ENCODE data around the gene SLC37A1.

Gene SLC37A1

DNA sequence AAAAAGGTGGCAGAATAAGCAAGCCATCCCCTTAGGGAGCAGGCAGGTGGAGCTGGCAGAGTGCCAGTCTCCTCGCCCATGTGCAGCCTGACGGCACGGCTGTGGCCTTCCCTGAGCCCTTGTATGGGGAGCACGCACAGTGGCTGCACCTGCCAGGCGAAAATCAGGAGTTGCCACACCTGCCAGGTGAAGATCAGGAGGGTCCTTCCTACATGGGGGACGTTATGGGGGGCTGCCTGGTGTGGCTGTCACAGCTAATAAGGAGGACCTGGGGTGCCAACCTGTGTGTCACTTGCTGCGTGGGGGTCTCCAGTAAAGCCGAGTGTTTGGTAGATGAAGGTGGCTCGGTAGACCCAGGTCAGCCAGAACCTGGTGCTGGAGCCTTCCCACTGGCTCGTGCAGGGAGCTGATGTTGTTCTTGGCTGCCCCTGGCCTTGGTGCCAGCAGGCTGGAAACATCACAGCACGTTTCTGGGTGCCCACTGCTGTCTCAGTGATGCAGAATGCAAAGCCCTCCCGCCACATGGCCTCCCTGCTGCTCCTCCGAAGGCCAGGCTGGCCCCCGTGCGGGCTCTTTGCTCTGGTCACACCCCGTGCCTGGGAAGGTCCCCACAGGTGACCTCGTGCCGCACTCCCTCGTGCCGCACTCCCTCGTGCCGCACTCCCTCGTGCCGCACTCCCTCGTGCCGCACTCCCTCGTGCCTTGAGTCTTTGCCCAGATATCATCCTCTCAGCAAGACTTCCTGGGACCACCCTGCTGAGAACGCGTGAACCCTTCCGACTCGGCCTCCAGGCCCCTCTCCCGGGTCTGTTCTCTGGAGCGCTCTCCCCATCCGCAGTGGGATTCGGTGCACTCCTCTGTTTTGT, 55.4 kb downstream of the SLC37A1 start:
- DNase-seq: no peak
- no peak overlapping the region for H2BK5ac ChIP-seq (ENCODE audit: low read depth, low read length, poor library complexity, severe bottlenecking)
- H2AK5ac ChIP-seq (ENCODE audit: low read length, severe bottlenecking): no peak overlapping the region
- 90% methylated on average over 35 of the region's 35 CpGs for WGBS
- H4K8ac ChIP-seq (ENCODE audit: low read length): no peak overlapping the region
- no peaks in the 10 kb centered on the region for H3K27me3 ChIP-seq (ENCODE audit: control insufficient read depth in 1 of 2, insufficient read depth in 1 of 2, low read length in 2 of 2)
- H3K4ac ChIP-seq (ENCODE audit: low read depth in 1 of 2, low read length in 2 of 2): no peak overlapping the region
- no peak overlapping the region for H3K4me3 ChIP-seq (ENCODE audit: insufficient read depth in 1 of 2, low read depth in 1 of 2, low read length in 2 of 2)
- H4K91ac ChIP-seq (ENCODE audit: low read length): no peak overlapping the region
- H2BK15ac ChIP-seq (ENCODE audit: low read depth, poor library complexity, severe bottlenecking): no peak overlapping the region
- no peak overlapping the region for H2BK12ac ChIP-seq (ENCODE audit: low read length in 2 of 2)
- H3K23ac ChIP-seq (ENCODE audit: low read length in 2 of 2): no peak overlapping the region
- no peak overlapping the region for H2BK120ac ChIP-seq (ENCODE audit: low read depth, low read length)
- peaks cover 7% of the 10 kb centered on the region for H3K4me1 ChIP-seq (ENCODE audit: control insufficient read depth, insufficient read depth, low read depth, low read length)
- H3K27ac ChIP-seq (ENCODE audit: low read length, poor library complexity, severe bottlenecking): no peak overlapping the region
- no peak overlapping the region for H3K4me2 ChIP-seq (ENCODE audit: low read length, poor library complexity, severe bottlenecking)
- H3K14ac ChIP-seq (ENCODE audit: low read length in 2 of 2): no peak overlapping the region
- H3K9ac ChIP-seq (ENCODE audit: low read length): no peak overlapping the region
- H3K9me3 ChIP-seq (ENCODE audit: control insufficient read depth, low read length): no peaks in the 10 kb centered on the region
- H3K79me1 ChIP-seq (replicated peaks; ENCODE audit: low read length, poor library complexity, severe bottlenecking): peaks cover 9% of the 10 kb centered on the region
- no peak overlapping the region for H3K18ac ChIP-seq (ENCODE audit: low read depth in 1 of 2, low read length in 2 of 2)
- H2AFZ ChIP-seq (ENCODE audit: low read depth, low read length): no peak overlapping the region
- peaks cover 0 to 86% of the 10 kb centered on the region in 2 experiments for H3K36me3 ChIP-seq (ENCODE audit: control insufficient read depth in 1 of 2, insufficient read depth in 2 of 2, low read depth in 1 of 2, low read length in 2 of 2)

DNA sequence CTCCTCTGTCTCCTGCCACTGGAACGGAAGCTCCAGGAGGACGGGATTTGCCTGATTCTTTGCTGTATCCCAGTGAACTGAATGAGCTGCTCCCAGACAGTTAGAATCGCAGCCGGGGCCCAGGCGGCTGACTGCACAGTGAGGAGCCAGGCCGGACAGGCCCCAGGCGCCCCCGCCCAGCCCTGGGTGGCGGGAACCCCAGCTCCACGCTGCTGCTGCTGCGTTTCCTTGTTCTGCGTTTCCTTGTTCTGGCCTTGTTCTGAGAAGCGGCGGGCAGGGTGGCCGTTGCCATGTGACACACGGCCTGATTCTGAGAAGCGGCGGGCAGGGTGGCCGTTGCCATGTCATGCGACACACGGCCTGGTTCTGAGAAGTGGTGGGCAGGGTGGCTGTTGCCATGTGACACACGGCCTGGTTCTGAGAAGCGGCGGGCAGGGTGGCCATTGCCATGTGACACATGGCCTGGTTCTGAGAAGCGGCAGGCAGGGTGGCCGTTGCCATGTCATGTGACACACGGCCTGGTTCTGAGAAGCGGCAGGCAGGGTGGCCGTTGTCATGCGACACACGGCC, 56.2 kb downstream of the SLC37A1 start:
- Histone ChIP-seq H3K9ac (ENCODE audit: low read length) (no peak overlapping the region), H3K27ac (ENCODE audit: low read length, poor library complexity, severe bottlenecking) (no peak overlapping the region), H2BK5ac (ENCODE audit: low read depth, low read length, poor library complexity, severe bottlenecking) (no peak overlapping the region), H3K18ac (ENCODE audit: low read depth in 1 of 2, low read length in 2 of 2) (no peak overlapping the region), H2BK12ac (ENCODE audit: low read length in 2 of 2) (no peak overlapping the region), H3K27me3 (ENCODE audit: control insufficient read depth in 1 of 2, insufficient read depth in 1 of 2, low read length in 2 of 2) (no peaks in the 10 kb centered on the region), H3K23ac (ENCODE audit: low read length in 2 of 2) (no peak overlapping the region), H2BK120ac (ENCODE audit: low read depth, low read length) (no peak overlapping the region), H2AK5ac (ENCODE audit: low read length, severe bottlenecking) (no peak overlapping the region), H3K14ac (ENCODE audit: low read length in 2 of 2) (no peak overlapping the region), H3K4ac (ENCODE audit: low read depth in 1 of 2, low read length in 2 of 2) (no peak overlapping the region), H3K4me3 (ENCODE audit: insufficient read depth in 1 of 2, low read depth in 1 of 2, low read length in 2 of 2) (no peak overlapping the region), H3K36me3 (ENCODE audit: control insufficient read depth in 1 of 2, insufficient read depth in 2 of 2, low read depth in 1 of 2, low read length in 2 of 2) (peaks cover 0 to 82% of the 10 kb centered on the region in 2 experiments), H2BK15ac (ENCODE audit: low read depth, poor library complexity, severe bottlenecking) (no peak overlapping the region), H3K4me2 (ENCODE audit: low read length, poor library complexity, severe bottlenecking) (no peak overlapping the region), H2AFZ (ENCODE audit: low read depth, low read length) (no peak overlapping the region), H3K79me1 (replicated peaks; ENCODE audit: low read length, poor library complexity, severe bottlenecking) (peaks cover 12% of the 10 kb centered on the region), H4K8ac (ENCODE audit: low read length) (no peak overlapping the region), H4K91ac (ENCODE audit: low read length) (no peak overlapping the region), H3K9me3 (ENCODE audit: control insufficient read depth, low read length) (no peaks in the 10 kb centered on the region), H3K4me1 (ENCODE audit: control insufficient read depth, insufficient read depth, low read depth, low read length) (peaks cover 7% of the 10 kb centered on the region)
- no peak for DNase-seq
- 89% methylated on average over 31 of the region's 31 CpGs for WGBS

DNA sequence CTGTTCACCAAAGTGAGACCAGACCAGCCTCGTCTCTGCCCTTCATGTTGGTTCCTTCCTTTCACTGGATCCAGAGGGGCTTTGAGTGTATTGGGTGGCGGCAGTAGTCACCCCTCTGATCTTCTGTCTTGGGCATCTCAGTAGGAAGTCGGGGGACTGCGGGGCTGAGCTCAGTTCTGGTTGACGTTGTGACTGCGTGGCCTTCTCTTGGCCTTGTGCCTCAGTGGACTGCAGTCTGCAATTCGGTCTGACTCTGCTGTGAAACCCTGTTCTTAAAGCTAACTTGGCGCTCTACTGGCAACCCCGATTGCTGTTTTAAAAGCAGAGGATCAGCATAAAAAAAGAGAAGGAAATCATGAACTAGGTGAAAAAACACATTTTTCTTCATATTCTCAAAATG, 56.7 kb downstream of the SLC37A1 start:
- WGBS: 92% methylated on average over 8 of the region's 9 CpGs
- Histone ChIP-seq H3K14ac (ENCODE audit: low read length in 2 of 2) (no peak overlapping the region), H3K23ac (ENCODE audit: low read length in 2 of 2) (no peak overlapping the region), H3K4ac (ENCODE audit: low read depth in 1 of 2, low read length in 2 of 2) (no peak overlapping the region), H3K79me1 (replicated peaks; ENCODE audit: low read length, poor library complexity, severe bottlenecking) (peaks cover 13% of the 10 kb centered on the region), H3K9me3 (ENCODE audit: control insufficient read depth, low read length) (no peaks in the 10 kb centered on the region), H3K4me3 (ENCODE audit: insufficient read depth in 1 of 2, low read depth in 1 of 2, low read length in 2 of 2) (no peak overlapping the region), H2AK5ac (ENCODE audit: low read length, severe bottlenecking) (no peak overlapping the region), H3K18ac (ENCODE audit: low read depth in 1 of 2, low read length in 2 of 2) (no peak overlapping the region), H3K9ac (ENCODE audit: low read length) (no peak overlapping the region), H4K91ac (ENCODE audit: low read length) (no peak overlapping the region), H2AFZ (ENCODE audit: low read depth, low read length) (no peak overlapping the region), H3K4me2 (ENCODE audit: low read length, poor library complexity, severe bottlenecking) (no peak overlapping the region), H2BK120ac (ENCODE audit: low read depth, low read length) (no peak overlapping the region), H3K36me3 (ENCODE audit: control insufficient read depth in 1 of 2, insufficient read depth in 2 of 2, low read depth in 1 of 2, low read length in 2 of 2) (peaks cover 0 to 82% of the 10 kb centered on the region in 2 experiments), H3K27me3 (ENCODE audit: control insufficient read depth in 1 of 2, insufficient read depth in 1 of 2, low read length in 2 of 2) (no peaks in the 10 kb centered on the region), H4K8ac (ENCODE audit: low read length) (no peak overlapping the region), H2BK5ac (ENCODE audit: low read depth, low read length, poor library complexity, severe bottlenecking) (no peak overlapping the region), H3K27ac (ENCODE audit: low read length, poor library complexity, severe bottlenecking) (no peak overlapping the region), H2BK15ac (ENCODE audit: low read depth, poor library complexity, severe bottlenecking) (no peak overlapping the region), H3K4me1 (ENCODE audit: control insufficient read depth, insufficient read depth, low read depth, low read length) (peaks cover 7% of the 10 kb centered on the region), H2BK12ac (ENCODE audit: low read length in 2 of 2) (no peak overlapping the region)
- DNase-seq: no peak

DNA sequence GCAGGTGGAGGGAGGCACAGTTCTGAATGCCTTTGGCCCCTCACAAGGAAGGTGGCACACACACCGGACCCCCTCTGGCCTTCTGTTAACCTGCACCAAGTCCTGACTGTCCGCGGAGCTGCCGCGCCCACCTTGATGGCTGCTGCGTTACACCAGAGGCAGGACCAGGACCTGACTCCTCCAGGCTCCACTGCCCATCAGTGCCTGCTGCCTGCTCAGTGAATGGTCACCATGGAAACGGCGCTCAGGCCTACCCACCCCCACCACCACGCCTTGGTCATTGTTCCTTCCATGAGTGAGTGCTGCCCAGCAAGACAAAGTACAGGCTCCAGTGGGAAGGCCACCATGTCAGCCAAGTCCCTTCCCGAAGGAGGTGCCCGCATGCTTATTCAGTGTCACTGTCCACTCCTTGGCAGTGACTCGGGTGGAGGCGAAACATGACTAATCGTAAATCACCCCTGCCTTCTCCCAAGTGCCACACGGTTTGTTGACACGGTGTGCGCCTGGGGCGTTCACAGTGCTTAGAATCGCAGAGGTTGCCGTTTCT, 57.3 kb downstream of the SLC37A1 start:
- no peak overlapping the region for H3K23ac ChIP-seq (ENCODE audit: low read length in 2 of 2)
- H3K9ac ChIP-seq (ENCODE audit: low read length): no peak overlapping the region
- peaks cover 0 to 80% of the 10 kb centered on the region in 2 experiments for H3K36me3 ChIP-seq (ENCODE audit: control insufficient read depth in 1 of 2, insufficient read depth in 2 of 2, low read depth in 1 of 2, low read length in 2 of 2)
- H3K79me1 ChIP-seq (replicated peaks; ENCODE audit: low read length, poor library complexity, severe bottlenecking): peaks cover 13% of the 10 kb centered on the region
- H3K9me3 ChIP-seq (ENCODE audit: control insufficient read depth, low read length): no peaks in the 10 kb centered on the region
- H4K91ac ChIP-seq (ENCODE audit: low read length): no peak overlapping the region
- no peak overlapping the region for H3K4ac ChIP-seq (ENCODE audit: low read depth in 1 of 2, low read length in 2 of 2)
- H3K18ac ChIP-seq (ENCODE audit: low read depth in 1 of 2, low read length in 2 of 2): no peak overlapping the region
- H3K14ac ChIP-seq (ENCODE audit: low read length in 2 of 2): no peak overlapping the region
- H3K4me1 ChIP-seq (ENCODE audit: control insufficient read depth, insufficient read depth, low read depth, low read length): peaks cover 7% of the 10 kb centered on the region
- no peak overlapping the region for H3K4me3 ChIP-seq (ENCODE audit: insufficient read depth in 1 of 2, low read depth in 1 of 2, low read length in 2 of 2)
- H3K4me2 ChIP-seq (ENCODE audit: low read length, poor library complexity, severe bottlenecking): no peak overlapping the region
- H2BK120ac ChIP-seq (ENCODE audit: low read depth, low read length): no peak overlapping the region
- H2AK5ac ChIP-seq (ENCODE audit: low read length, severe bottlenecking): no peak overlapping the region
- no peak overlapping the region for H4K8ac ChIP-seq (ENCODE audit: low read length)
- H2AFZ ChIP-seq (ENCODE audit: low read depth, low read length): no peak overlapping the region
- no peaks in the 10 kb centered on the region for H3K27me3 ChIP-seq (ENCODE audit: control insufficient read depth in 1 of 2, insufficient read depth in 1 of 2, low read length in 2 of 2)
- H2BK5ac ChIP-seq (ENCODE audit: low read depth, low read length, poor library complexity, severe bottlenecking): no peak overlapping the region
- H2BK15ac ChIP-seq (ENCODE audit: low read depth, poor library complexity, severe bottlenecking): no peak overlapping the region
- WGBS: 92% methylated on average over 15 of the region's 20 CpGs
- H3K27ac ChIP-seq (ENCODE audit: low read length, poor library complexity, severe bottlenecking): no peak overlapping the region
- no peak for DNase-seq
- H2BK12ac ChIP-seq (ENCODE audit: low read length in 2 of 2): no peak overlapping the region
